Measurements from ENCODE around the gene EXOSC3.
"Not testable (repeated sequence)": the region's sequence is repeated elsewhere in the genome, so short reads cannot be mapped to it uniquely, and the experiment has no call there.

EXOSC3 gene

GRCh38 chr9:37775216-37775919 lies 9.5 kb downstream of the EXOSC3 start:
- DNase-seq: no peak

- no peak for DNase-seq
Observed at GRCh38 chr9:37769995-37770394, 14.9 kb downstream of the EXOSC3 start.

GRCh38 chr9:37769306-37769705 lies 15.6 kb downstream of the EXOSC3 start:
- DNase-seq: no peak

GRCh38 chr9:37765263-37765662 lies 19.6 kb downstream of the EXOSC3 start:
- not testable (repeated sequence) for DNase-seq

- no peak for DNase-seq
Observed at GRCh38 chr9:37761511-37761910, 23.4 kb downstream of the EXOSC3 start.

- no peak for DNase-seq
Observed at GRCh38 chr9:37760416-37761161, 24.3 kb downstream of the EXOSC3 start.

- DNase-seq: no peak
Observed at GRCh38 chr9:37758747-37759146, 26.1 kb downstream of the EXOSC3 start.

- DNase-seq: peak; percentile 58
Observed at GRCh38 chr9:37753489-37754190, 31.2 kb downstream of the EXOSC3 start, which contains the start of gene TRMT10B. TRMT10B (plus strand) TSS chr9:37753805; CDS start chr9:37761932, 8,127 bp downstream.

- DNase-seq: no peak
Observed at GRCh38 chr9:37752642-37753488, 32.0 kb downstream of the EXOSC3 start.

GRCh38 chr9:37752112-37752511 lies 32.8 kb downstream of the EXOSC3 start:
- not testable (repeated sequence) for DNase-seq

- DNase-seq: not testable (repeated sequence)
Observed at GRCh38 chr9:37751704-37752103, 33.2 kb downstream of the EXOSC3 start.

GRCh38 chr9:37751186-37751585 lies 33.7 kb downstream of the EXOSC3 start:
- no peak for DNase-seq

- DNase-seq: no peak
Observed at GRCh38 chr9:37749129-37749528, 35.7 kb downstream of the EXOSC3 start.

- DNase-seq: peak; percentile 58
Observed at GRCh38 chr9:37747271-37747753, 37.6 kb downstream of the EXOSC3 start.

GRCh38 chr9:37746448-37747270 lies 38.2 kb downstream of the EXOSC3 start:
- no peak for DNase-seq

GRCh38 chr9:37745970-37746369 lies 38.9 kb downstream of the EXOSC3 start:
- DNase-seq: no peak

- DNase-seq: no peak
Observed at GRCh38 chr9:37740631-37741328, 44.1 kb downstream of the EXOSC3 start.

GRCh38 chr9:37740128-37740527 lies 44.7 kb downstream of the EXOSC3 start:
- DNase-seq: no peak

GRCh38 chr9:37739222-37739621 lies 45.6 kb downstream of the EXOSC3 start:
- DNase-seq: no peak

- DNase-seq: no peak
Observed at GRCh38 chr9:37732952-37733351, 51.9 kb downstream of the EXOSC3 start.
